ENCODE data around the gene SLC35F6.

The SLC35F6 gene

GRCh38 chr2:26764078-26764887 is at the start of gene SLC35F6:
SLC35F6 (plus strand) TSS chr2:26764284; CDS start chr2:26764350, 66 bp downstream.
- peak; percentile 49 to 54 for DNase-seq

- DNase-seq = no peak
These were observed 48.4 kb upstream of the SLC35F6 start for GRCh38 chr2:26715528-26716270.

DNA sequence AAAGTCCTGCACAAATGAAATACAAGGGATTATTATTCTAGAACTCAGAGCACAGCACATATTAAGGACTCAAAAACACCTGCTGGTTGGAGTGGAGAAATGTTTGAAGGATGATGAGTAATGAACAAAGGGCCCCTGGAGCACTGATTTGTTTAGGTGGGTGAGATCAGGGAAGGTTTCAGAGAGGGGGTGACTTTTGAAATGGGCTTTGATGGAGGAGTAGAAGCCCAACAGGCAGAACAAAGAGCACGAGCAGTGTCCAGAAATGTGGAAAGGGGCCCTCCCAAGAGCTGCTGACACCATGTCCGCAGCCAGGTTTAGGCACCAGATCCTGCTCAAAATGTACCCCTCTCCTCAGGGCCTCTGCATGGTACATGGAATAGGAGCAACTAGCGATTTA is 47.7 kb upstream of the SLC35F6 start:
- no peak for DNase-seq

DNA sequence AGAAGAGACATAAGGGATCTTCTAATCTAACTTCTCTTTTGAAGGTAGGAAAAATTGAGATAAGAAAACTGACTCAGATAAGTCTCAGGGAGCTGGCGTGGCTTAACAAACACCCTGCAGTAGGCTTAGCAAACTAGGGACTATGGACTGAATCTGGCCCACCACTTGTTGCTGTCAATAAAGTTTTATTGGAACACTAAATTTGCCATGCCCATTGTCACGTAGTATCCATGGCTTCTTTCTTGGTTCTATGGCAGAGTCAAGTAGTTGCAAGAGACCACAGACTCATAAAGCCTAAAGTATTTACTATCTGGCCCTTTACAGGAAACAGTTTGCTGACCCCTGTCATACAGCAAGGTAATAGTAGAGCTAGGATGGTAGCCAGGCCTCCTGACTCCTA is 47.3 kb upstream of the SLC35F6 start:
- DNase-seq = no peak

- no peak for DNase-seq
These were observed 46.7 kb upstream of the SLC35F6 start for GRCh38 chr2:26717362-26717761.

GRCh38 chr2:26718949-26719686 is 45.0 kb upstream of the SLC35F6 start:
- DNase-seq = no peak

DNA sequence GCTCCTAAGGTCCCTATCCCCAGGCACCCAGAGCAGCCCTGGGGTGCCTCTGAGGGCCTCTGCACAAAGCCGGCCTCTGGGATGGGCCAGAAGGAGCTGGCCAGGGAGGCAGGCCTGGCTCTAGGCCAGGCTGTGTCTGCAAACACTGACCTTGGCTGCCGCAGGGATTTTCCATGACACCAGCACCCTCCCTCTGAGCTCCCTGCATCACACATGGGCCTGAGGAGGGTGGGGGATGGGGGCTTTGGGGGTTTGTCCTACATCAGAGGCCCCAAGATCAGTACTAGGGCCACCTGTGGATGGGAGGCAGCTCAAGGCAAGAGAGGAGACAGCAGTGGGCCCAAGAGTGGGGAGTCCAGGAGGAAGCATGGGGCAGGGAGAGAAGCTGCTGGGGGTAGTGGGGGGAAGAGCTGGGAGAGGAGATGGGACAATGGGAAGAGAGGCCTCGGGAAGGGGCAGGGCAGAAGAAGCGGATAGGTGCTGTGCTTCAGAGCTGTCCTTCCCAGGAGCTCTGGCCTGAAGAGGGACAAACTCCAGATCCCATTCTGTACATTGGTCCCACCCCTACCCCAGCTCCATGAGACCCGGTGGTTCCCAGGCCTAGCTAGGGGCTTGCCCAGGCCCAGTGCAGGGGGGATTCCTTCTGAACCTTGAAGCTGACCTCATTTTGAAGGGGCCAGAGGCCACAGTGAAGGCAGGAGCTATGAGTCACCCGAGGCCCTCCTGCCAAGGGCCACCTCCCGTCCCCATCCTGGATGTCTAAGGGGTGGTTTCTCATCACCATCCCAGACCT is 43.6 kb upstream of the SLC35F6 start:
- DNase-seq = no peak

DNA sequence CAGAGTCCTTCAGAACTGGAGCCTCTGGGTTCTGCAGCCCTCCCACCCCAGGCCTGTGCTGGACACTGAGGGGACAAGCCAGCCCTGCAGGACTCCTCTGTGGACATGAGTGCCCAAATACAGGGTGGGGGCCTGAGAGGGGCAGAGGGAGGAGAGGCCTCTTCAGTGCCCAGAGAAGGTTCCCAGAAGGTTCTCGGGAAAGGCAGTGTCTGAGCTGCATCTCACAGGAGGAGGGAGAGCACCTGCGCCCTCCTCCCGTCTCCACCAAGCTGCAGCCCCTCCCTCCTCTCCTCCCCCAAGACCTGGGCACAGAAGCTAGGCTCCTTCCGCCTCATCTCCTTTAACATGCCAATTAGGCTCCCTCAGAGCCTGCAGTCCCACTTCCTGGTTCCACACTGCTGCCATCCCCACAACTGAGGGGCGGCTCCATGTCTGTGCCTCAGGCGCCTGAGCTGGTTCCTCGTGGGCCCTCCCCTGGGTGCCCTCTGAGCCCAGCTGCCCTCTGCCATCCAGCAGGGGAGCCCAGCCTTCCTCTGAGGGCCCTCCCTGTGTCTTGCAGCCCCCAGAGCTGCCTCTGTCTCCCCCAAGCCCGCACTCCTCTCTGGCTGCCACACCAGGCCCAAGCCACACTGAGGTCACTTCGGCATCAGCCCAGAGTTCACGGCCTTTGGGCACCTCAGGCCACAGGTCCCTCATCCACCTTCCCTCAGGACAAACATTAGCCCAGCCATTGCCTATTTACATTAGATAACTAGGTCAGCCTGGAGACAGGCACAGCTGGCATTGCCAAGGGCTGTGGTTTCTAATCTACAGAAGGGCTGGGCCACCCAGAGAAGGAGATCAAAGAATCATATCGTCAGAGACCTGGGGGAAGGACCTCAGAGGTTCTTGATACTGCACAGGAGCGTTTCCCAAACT is 42.7 kb upstream of the SLC35F6 start:
- DNase-seq = no peak

GRCh38 chr2:26722328-26722727 is 41.8 kb upstream of the SLC35F6 start:
- no peak for DNase-seq

DNA sequence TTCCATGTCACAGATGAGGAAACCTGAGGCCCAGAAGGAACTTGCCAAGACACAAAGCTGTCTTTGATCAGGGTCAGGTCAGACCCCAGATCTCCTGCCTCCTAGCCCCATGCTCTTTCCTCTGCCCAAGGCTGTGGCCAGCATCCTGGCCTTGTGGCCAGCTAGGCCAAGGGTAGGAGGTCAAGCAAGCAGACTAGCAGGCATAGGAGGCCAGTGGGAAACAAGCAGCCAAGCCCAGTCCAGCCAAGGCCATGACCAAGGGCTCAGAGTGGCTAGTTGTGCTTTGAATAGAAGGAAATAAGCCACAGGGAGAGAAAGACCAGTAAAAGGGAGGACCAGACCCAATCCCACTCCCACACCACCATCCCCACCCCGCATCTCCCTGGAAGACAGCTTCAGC is 41.2 kb upstream of the SLC35F6 start:
- DNase-seq = no peak

GRCh38 chr2:26723475-26723874 is 40.6 kb upstream of the SLC35F6 start:
- DNase-seq = no peak

DNA sequence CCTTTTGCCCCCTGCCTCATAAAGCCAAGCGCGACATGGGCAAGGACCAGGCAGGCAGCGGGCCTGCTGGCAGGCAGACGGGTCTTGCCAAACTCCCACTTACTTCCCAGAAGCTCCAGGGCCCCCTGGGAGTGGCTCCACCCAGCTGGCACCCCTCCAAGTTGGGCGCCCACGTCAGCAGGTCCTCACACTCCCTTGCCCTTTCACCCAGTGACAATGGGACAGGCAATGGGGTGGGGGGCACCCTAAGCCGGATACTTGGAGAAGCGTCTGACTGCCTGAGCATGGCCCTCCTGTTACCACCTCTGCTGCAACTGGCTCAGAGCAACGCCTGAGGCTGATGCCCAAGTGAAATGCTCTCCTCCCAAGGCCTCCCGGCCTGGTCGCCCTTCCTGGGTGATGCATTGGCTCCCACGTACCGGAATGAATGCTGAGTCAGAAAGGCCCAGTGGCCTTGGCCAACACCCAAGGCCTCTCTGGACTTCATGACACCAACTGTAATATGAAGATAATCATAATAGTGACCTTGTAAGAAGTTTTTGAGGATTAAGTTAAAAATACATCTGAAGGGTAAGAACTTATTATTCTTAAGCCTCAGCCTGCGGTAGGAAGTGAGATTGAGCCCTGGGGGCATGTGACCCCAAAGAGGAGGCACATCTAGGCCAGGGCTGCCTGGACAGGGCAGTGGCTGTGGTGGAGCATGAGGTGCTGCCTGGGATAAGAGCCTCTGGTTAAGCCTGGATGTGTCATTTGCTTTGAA is 39.9 kb upstream of the SLC35F6 start:
- DNase-seq = no peak

DNA sequence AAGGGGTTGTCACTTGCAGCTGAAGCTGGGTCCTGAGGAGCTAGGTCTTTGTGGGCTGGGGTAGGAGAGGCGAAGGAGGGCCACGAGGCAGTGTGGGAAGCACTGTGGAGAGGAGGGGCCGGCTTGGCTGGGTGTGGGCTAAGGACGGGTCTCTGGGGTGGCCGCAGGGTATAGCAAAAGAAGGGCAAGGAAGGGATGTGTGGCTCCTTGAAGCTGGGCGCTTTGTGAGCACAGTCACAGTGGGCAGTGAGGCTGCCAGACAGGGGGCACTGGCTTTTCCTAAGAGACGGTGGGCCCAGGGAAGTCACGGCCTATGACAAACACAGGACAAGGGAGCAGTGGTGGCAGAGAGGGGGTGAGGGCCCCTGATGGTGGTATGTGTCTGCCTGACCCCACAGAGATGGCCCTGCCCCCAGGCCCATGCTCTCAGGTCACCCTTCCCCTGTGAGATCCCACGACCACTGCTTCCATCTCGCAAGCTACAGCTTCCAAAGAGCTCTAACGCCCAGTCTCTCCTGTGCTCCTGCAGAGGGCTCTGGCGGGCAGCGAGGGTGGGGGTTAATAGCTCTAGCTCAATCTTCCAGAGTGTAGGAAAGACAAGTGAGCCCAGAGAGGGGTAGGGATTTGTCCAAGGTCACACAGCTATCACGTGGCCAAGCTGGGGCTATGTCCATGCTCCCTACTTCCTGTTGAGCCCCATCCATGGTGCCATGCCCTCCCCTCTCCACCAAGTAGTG is 39.1 kb upstream of the SLC35F6 start:
- no peak for DNase-seq

DNA sequence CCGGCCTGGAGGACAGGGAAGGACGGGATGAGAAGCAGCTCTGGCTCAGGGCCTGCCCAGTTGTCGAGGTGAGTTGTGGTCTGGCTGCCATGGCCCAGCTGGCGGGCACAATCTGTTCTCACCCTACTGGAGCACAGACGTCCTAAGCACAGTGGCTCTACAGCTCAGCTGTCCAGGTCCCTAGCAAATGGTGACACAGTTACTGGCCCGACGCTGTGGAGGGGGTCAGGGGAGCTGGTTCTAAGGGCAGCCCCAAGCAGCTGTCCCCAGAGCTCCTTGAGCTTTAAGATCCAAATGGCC is 38.6 kb upstream of the SLC35F6 start:
- no peak for DNase-seq

GRCh38 chr2:26726228-26726627 is 37.9 kb upstream of the SLC35F6 start:
- DNase-seq = no peak

DNA sequence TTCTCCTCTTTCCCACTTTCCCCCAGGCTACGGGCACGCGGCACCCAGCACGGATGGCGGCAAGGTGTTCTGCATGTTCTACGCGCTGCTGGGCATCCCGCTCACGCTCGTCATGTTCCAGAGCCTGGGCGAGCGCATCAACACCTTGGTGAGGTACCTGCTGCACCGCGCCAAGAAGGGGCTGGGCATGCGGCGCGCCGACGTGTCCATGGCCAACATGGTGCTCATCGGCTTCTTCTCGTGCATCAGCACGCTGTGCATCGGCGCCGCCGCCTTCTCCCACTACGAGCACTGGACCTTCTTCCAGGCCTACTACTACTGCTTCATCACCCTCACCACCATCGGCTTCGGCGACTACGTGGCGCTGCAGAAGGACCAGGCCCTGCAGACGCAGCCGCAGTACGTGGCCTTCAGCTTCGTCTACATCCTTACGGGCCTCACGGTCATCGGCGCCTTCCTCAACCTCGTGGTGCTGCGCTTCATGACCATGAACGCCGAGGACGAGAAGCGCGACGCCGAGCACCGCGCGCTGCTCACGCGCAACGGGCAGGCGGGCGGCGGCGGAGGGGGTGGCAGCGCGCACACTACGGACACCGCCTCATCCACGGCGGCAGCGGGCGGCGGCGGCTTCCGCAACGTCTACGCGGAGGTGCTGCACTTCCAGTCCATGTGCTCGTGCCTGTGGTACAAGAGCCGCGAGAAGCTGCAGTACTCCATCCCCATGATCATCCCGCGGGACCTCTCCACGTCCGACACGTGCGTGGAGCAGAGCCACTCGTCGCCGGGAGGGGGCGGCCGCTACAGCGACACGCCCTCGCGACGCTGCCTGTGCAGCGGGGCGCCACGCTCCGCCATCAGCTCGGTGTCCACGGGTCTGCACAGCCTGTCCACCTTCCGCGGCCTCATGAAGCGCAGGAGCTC is 36.2 kb upstream of the SLC35F6 start:
- no peak for DNase-seq

GRCh38 chr2:26729311-26729710 is 34.8 kb upstream of the SLC35F6 start:
- DNase-seq = no peak

DNA sequence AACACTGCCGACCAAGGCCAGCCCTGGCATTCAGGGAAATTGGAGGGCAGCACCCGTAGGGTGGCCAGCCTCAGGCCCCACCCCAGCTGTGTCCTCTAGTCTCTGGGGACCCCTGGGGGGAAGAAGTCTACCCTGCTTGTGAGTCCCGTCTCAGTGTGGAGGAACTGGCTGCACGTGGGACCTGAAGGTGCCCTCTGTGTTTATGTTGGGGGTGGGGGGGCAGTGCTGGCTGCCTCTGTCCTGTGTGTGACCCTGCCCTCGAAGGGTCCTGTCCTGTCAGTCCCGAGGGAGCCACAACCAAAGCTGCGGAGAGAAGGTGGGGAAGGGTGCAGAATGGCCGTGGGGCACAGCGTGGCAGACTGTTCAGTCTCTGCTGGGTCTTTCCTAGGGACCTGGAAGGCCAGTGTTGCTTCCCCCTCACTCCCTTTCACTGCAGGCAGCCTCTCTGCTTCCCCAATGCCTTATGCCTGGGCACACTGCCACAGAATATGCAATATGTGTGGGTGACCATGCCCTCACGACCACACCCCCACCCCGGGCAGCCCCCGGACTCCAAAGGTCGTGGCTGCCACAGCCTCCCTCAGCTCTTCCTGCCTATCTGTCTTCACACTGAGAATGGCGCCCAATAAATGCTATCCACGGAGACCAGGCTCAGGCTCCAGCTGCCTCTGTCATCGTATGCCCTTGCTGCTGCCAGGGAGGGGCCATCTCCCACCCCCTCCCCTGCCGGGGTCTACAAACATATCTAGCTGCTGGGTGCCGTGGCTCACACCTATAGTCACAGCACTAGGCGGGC is 33.3 kb upstream of the SLC35F6 start:
- no peak for DNase-seq

All from Kasumi-1 (cell line).